Activated gamma-delta T cell treated with anti-CD3 and anti-CD28 coated beads, Interleukin-2, amount 50 U/mL, for 16 hours (primary cell): ENCODE results near the gene CCR7.

Source experiments
- DNase-seq: peaks from one replicate; pipeline ENCODE4 v3.0.0-alpha.2; 2020; ENCODE audit warnings: low read depth

The CCR7 gene

DNA sequence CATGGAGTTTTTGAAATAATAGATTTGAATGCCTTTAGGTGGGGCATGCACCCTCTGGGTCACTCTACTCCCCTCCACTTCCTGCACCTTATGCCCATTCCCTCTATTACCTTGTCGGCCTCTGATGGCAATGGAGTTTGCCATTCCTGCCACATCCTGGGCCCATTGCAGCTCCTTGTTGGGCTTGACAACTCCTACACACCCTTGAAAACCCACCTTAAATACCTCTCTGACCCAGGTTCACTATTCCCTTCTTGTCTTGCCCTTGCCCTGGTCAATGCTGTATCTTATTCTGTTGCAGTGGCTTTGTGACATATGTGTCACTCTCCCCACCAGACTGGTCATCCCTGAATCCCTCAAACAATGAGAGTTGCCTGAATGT is 2.4 kb downstream of the CCR7 start:
- DNase-seq = no peak

DNA sequence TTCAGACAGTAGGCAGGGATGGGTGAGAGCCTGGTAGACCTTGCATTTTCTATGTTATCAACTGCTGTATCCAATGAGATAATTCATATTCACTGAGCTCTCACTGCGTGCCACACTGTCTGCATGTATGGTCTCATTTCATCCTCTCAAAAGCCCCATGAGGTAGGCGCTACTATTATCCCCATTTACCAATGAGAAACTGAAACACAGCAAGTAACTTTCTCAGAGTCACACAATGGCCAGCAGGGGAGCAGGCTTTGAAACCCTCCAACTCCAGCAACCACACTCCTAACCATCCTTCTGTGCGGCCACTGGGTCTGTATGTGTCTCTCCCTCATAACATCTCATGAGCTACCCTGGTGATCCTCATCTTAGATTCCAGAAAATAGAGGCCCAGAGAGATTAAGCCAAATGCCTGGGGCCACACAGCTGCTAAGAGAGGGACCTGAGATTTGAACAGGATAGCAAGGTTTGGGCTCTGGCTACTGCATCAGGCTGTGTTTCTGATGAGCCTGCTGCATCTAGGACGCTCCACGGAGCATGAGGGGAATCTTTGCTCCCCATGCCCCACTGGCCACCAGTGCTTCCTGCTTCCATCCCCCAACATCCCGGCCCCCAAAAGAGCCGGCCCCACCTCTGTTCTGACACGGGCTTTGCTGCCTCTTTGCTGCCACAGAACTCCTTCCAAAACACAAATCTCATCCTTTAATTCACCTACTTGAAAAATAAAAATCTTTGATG is 3.2 kb downstream of the CCR7 start:
- DNase-seq = no peak

GRCh38 chr17:40561294-40561870 is 3.9 kb downstream of the CCR7 start:
- DNase-seq = no peak

DNA sequence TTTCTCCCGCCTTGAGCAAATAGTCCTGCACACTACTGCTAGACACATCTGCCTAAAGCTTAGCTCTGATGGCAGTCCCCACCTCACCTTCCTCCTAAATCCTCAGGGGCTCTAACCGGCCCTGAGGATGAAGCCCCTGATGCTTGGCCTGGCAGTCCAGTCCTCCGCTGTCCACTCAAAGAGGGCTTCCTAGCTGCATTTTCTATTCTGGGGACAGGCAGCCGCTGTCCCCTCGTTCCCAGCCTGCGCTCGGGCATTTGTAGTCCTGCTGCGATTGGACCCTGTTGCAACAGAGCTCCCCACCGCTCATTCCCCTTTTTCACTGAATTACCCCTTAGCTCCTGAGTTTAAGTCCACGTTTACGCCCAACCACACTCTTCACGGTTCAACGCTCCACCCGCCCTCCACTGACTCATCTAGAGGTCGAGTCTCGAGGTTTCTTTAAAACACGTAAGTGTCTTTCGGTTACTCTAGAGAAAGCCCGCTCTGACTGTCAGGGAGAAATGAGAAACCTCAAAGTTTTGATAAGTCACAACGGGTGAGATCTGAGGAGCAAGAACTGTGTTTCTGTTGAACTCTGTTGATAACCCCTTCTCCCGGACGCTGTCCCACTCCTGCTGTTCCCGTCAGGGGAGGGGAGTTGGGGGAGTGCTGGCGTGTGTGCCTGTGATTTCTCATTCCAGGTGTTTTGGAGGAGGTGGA is 4.5 kb downstream of the CCR7 start:
- peak; percentile 73 for DNase-seq

DNA sequence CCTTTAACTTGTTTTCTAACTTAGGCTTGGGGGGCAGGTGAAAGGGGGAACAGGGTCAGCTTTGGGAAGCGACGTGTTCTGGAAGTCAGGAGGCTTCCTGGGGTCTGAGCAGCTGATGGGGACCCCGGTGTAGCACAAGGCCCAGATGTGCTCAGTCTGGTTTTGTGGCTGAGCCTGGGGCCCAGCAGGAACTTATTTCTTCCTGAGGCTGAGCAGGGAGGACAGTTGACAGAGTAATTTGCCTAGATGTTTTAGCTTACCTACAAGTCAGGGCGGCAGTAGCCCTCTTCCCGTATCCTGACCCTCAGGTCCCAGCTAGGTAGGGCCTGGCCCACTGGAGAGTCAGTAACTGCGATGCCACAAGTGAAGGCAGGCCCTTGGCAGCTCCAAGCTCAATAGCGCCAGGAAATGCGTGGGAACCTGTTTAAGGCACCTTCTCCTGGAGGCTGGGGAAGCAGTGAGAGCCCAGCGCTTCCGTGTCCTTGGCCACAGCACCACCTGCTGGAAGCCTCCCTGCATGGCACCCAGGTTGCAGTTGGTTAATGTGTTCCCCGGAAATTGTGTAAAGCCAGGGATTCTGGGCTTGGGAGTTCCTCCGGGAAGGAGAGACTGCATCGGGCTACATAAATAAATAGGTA is 5.2 kb downstream of the CCR7 start:
- DNase-seq = peak; percentile 74

GRCh38 chr17:40559564-40559916 is 5.7 kb downstream of the CCR7 start:
- no peak for DNase-seq

DNA sequence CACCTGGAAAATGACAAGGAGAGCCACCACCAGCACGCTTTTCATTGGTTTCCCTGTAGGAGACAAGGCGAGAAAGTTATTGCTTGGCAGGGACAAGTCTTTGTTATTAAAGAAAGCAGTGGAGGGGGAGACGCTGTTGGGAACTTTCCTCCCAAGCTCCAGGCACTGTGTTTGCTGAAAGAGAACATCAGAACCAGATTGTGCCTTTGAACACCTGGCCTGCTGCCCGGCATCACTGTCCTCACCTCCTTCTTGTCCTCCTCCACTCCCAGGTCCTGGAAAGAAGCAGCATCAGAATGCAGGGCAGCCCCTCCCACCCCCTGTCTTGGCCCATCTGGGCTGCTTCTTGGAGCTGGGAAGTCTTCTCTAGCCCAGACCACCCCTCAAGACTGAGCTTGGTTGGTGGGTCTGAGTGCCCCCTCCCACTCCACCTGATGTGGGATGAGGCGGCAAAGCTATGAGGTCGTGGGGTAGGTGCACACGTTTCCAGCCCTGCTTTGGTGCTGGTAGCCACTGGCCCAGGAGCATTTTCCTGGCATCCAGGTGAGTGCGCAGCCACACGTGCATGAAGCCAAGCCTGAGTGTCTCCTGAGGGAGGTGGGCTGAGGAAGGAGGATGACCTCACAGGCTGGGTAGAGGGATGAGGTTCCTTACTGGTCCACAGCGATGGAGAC is 6.2 kb downstream of the CCR7 start:
- DNase-seq = no peak

DNA sequence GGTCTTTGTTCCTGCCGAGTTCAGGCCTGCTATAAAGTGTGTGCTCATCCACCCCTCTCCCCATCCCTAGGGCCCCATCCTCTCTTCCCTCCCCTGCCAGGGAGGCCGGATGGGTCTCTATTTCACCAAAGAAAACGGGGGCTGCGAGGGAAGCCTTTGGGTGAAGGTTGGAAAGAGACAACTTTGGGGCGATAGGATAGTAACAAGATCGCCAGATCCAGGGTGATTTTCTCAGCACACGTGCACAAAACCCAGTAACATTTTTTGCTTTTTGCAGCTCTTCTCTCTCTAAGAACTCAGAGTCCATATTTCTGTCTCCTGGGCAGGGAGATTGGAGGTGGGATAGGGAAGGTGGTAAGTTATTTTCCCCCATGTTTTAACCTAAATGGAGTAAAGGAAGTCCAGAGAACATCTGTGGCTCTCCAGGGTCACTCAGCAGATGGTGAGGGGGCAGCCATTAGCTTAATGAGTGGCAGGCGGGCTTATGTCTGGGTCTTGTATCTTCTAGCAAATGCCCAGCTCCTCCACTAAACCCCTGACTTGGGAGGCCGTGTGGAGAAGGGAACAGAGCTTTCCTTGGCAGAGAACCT is 6.9 kb downstream of the CCR7 start:
- DNase-seq = no peak

DNA sequence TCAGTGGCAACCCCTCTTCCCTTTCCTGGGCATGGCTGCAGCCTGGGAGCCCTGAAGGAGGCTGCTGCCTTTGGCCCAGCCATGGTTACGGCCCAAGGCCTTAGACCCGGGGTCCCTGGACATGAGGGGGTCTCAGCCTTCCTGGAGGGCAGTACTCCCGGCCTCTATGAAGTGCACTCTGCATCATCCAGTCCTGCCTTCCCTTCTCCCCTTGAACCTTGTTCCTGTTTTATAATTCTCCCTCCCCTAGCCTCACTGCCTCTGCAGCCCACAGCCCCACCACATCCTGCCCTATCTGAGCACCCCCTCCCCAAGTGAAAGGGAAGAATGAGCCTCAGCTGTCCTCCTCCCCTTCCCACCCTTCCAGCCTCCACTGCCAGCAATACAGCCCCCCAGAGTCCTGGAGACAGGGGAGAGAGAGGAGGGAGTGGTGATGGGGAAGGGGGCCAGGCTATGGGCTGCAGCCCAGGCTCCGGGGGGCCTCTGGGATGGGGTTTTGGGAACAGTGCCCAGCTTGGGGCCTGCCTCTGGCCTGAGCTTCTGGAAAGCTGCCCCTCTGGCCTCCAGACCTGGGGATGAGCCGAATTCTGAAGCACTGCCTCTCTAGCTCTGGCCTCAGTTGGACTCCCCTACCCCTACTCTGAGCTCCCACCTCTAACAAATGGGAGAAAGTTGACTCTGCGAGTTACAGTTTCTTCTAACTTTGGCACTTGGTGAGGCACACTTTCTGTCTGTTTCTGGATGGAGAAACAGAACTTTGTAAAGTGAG is 7.6 kb downstream of the CCR7 start:
- DNase-seq = no peak

DNA sequence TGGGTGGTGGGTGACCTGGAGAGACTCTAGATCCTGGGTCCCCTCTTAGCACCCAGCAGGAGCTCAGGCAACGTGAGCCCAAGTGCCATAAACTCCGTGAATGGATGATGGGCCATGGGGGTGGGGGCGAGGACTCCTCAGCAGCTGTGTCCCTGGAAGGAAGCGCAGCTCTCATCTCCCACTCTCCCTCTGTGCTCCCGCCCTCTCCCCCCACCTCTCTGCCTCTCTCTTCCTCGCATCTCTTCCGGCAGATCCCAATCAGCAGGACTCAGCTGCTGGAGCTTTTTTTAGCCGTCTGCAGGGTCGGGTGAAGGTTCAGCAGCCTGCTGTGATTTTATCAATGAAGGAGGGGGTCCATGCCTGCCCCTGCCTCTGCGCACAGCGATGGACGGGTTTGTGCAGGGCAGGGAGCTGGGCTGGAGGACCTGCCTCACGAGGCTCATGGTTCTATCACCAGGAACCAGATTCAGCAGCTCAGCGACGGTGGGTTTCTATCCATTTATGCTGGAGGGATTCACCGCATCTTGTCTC is 8.3 kb downstream of the CCR7 start:
- DNase-seq = no peak

- DNase-seq = no peak
These were observed 9.0 kb downstream of the CCR7 start for GRCh38 chr17:40556198-40556661.

- DNase-seq = no peak
These were observed 9.7 kb downstream of the CCR7 start for GRCh38 chr17:40555296-40556190.

DNA sequence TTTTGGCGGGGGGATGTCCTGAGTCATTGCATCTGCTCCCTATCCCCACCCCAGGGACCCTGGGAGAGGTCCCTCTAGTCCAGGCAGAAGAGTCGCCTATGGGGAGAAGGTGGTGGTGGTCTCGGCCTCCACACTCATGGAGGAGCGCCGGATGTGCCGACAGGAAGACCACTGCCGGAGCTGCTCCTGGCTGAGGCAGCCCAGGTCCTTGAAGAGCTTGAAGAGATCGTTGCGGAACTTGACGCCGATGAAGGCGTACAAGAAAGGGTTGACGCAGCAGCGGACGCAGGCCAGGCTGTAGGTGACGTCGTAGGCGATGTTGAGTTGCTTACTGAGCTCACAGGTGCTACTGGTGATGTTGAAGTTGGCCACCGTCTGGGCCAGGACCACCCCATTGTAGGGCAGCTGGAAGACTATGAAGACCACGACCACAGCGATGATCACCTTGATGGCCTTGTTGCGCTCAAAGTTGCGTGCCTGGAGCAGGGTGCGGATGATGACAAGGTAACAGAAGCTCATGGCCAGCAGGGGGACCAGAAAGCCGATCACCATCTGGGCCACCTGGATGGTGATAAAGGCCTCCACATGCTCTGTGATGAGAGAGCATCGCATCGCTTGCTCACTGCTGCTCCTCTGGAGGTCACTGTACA is 10.5 kb downstream of the CCR7 start:
- DNase-seq = no peak

DNA sequence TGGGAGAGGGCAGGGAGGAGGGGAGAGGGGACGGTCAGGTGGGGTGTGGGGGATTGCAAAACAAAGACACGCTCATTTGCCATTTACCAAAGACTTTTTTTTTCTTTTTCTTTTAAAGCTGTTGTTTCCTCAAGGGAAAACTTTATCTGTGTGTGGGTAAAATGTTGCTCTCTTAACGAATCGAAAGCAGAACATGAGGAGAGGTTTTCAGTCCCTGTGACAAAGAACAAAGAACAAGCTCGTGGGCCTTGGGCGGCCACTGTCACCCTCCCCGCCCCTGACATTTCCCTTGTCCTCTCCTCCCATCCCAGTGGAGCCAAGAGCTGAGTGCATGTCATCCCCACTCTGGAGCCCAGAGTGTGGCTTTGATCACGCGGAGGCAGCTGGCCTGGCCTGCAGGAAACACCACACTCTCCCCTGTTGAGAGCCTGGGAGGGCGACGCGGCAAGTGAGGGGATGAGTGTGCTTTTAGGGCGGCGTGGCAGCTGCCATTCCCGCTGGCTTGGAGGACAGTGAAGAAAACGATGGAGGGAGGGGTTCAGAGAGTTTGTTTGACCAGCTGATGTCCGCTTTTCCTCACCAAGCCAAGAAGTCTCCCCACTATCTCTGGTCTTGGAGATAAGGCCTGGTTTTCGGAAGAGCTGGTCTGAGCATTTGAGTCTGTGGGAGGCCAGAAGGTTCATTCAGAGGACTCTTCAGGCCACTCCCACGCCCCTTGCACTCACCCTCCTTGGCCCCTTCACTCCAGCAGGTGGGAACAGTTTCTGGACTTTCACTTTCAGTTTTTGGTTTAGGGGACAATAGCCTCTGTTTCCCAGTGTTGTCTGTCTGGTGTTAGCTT is 11.4 kb downstream of the CCR7 start:
- DNase-seq = no peak

DNA sequence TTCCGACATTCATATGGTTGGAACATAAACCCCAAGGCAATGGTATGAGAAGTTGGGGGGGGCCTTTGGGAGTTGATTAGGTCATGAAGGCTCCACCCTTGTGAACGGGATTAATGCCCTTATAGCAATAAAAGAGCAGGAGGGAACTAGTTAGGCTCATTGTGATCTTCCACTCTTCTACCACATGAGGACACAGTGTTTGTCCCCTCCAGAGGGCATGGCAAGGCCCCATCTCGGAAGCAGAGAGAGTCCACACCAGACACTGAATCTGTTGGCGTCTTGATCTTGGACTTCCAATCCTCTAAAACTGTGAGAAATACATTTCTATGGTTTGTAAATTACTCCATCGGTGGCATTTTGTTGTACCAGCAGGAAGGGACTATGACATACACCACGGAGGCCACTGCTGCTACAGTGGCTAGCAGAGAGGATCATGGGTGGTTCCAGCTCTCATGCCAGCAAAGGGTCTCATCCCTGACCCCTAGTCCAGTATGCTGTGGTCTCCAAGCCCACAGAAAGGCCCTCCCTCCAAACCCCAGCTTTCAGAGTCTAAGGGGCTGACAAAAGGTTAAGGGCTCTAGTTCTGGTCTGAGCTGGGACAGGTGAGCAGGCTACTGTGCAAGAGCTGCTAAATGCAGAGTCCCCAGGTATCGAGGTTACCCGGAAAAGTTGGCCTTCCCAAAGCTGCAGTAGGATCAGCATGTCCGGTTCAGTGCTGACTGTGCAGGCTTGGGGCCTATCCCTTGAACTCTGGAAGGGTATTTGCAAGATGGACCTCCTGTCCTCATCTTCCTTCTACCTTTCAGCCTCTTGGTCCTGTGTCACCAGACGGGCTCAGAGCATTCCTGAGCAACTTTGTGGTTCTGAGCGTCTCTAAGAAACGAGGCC is 12.2 kb downstream of the CCR7 start:
- DNase-seq = no peak

- DNase-seq = no peak
These were observed 13.1 kb downstream of the CCR7 start for GRCh38 chr17:40551879-40552768.
